SHP77 (cell line): ENCODE results near the gene STX19.
"Not testable (repeated sequence)": the region's sequence is repeated elsewhere in the genome, so short reads cannot be mapped to it uniquely, and the experiment has no call there.

Experiments used
- DNase-seq, 2 experiments: peaks; one replicate each; lab custom pipeline; 2025; lab: John Stamatoyannopoulos, UW

STX19 gene

DNA sequence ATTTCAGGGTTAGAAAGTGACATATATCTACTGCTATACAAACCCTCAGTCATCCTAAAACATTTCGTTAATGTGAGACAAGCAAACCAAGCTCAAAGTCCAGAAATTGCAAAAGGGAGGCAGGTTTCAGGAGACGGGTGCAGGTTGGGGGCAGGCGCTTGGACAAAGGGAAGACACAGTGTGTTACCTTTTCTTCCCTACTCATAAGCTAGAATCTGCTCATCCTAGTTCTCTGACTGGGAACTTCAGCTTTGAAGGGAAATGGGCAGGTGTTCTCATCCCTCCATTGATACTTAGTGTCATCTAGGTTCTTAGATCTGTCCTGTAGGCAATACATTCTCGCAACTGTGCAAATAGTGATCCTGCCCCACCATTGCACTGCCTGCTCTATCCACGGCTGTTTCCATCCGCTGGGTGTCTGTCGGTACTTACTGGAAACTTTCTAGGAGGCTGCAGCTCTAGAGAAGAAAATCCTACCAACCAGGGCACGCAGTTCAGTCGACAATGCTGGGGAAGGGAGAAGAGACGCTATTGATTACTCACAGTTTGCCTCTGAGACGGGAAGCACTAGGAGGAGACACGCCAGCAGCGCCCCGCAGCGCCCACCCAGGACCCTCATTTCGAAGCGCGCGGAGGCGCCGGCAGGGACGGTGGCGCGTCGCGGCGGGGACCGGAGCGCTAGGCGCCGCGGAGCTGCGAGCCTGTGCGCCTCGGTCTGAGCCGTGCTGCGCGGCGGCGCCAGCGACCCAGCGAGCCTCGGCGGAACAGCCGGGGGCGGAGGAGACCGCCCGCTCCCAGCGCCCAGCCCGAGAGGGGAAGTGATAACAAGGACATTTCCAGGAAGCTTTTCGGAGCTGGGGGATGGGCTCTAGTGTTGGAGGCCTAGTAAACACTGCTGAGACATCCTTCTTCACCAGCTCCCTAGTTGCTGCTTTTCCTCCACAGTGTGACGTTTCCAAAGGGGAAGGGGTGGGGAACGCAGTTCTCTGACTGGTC is 55.0 kb downstream of the STX19 start, which contains the start of gene PROS1:
Gene PROS1 (minus strand): TSS at position 766 of the 996 bp plus-strand sequence. CDS start 147 bp downstream, at position 619.
- peak; percentile 68 to 77 for DNase-seq

DNA sequence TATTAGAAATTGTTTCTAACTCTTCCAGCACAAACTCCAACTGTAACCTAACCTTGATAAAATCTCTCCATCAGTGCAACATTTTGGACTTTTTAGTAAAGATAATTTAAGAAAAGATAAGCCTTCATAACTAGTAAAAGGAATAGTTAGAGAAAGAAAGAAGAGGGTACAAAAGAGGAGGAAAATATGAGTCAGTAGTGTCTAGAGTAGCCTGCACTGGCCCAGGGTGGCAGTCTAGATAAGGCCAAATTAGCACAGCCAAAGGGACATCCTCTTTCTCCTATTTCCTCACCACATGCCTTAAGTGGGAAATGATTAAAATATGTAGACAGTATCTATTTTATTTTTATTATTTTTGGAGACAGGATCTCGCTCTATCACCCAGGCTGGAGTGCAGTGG is 58.4 kb downstream of the STX19 start:
- DNase-seq: no peak

DNA sequence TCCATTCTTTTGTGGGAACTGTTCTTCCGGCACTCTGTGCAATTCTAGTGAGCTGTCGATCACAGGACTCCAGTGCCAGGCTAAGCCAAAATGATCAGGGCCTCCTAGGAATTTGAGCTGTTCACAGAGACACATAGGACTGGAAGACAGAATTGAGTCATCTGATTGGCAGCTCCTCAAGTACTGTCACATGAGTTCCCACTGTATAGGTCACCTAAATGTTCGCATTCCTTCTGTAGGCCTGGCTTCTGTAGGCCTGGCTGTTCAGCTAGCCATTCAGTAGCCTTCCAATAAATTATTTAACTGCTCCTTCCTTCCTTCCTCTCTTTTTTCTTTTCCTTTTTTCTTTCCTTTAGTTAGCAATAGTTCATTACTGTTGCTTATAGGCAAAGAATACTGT is 59.0 kb downstream of the STX19 start:
- no peak for DNase-seq

DNA sequence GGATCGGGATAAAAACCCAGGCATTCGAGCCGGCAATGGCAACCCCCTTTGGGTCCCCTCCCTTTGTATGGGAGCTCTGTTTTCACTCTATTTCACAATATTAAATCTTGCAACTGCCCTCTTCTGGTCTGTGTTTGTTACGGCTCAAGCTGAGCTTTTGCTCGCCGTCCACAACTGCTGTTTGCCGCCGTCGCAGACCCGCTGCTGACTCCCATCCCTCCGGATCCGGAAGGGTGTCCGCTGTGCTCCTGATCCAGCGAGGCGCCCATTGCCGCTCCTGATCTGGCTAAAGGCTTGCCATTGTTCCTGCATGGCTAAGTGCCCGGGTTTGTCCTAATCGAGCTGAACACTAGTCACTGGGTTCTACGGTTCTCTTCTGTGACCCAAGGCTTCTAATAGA is 63.3 kb downstream of the STX19 start:
- not testable (repeated sequence) for DNase-seq
